Neural progenitor cell (in vitro differentiated cells): Measurements from ENCODE around the gene SLIT1.

ENCODE experiments used
- EZH2 ChIP-seq: fragments of 200-600 bp; sonication (generic); IDR thresholded peaks from 2 replicates; pipeline ENCODE4 v1.6.1; 2017; ENCODE audit warnings: antibody characterized with exemption, mild to moderate bottlenecking, moderate library complexity
- EZH2phosphoT487 ChIP-seq: fragments of 200-600 bp; sonication (generic); IDR thresholded peaks from 2 replicates; pipeline ENCODE4 v1.6.1; 2017; ENCODE audit warnings: antibody characterized with exemption
- TF ChIP-seq, protein P1 (sequence below): fragments of 200-600 bp; sonication (generic); IDR thresholded peaks from 2 replicates; pipeline ENCODE4 v1.5.1; 2017; ENCODE audit warnings: antibody characterized with exemption, mild to moderate bottlenecking

DNA sequence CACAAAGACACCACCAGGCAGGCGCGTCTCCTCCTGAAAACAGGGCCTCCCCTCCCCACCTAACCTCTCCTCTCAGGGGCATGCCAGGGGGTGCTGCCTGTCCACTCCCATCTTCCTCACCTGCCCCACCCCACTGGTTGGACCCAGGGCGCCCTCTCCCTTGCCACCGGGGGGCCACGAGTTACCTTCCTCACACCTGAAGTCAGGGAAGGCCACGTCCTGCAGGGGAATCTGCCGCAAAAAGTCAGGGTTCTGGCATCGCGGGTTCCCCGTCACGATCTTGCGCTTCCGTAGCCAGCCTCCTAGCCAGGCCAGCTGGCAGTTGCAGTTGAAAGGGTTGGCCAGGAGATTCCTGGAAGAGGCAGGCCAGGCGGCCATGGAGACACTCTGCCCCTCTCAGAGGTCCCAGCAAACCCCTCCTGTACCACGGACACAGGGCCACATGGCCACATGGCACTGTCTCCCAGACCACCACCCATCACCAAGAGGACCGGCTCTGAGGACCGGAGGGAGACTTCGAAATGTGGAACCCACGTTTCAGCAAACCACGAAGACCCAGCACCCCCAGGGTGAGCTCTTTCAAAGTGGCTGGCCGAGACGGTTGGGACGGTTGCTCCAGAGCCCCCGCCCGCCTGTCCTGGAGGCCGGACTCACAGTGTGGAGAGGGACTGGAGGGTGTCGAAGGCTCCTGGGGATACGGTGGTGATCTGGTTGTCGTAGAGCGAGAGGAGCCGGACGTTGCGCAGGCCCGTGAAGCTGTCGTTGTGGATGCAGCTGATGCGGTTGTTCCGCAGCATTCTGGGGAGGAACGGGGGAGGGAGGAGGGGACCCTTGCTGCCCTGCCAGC lies 142.8 kb downstream of the SLIT1 start:
- TF ChIP-seq, protein P1, sequence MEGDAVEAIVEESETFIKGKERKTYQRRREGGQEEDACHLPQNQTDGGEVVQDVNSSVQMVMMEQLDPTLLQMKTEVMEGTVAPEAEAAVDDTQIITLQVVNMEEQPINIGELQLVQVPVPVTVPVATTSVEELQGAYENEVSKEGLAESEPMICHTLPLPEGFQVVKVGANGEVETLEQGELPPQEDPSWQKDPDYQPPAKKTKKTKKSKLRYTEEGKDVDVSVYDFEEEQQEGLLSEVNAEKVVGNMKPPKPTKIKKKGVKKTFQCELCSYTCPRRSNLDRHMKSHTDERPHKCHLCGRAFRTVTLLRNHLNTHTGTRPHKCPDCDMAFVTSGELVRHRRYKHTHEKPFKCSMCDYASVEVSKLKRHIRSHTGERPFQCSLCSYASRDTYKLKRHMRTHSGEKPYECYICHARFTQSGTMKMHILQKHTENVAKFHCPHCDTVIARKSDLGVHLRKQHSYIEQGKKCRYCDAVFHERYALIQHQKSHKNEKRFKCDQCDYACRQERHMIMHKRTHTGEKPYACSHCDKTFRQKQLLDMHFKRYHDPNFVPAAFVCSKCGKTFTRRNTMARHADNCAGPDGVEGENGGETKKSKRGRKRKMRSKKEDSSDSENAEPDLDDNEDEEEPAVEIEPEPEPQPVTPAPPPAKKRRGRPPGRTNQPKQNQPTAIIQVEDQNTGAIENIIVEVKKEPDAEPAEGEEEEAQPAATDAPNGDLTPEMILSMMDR: no peak
- TF ChIP-seq EZH2 (no peak), EZH2phosphoT487 (no peak)
